ENCODE results near the gene MIER1.

Gene MIER1

GRCh38 chr1:66999640-67000400 lies 75.0 kb downstream of the MIER1 start:
- DNase-seq (ENCODE audit: low spot score) = no peak

DNA sequence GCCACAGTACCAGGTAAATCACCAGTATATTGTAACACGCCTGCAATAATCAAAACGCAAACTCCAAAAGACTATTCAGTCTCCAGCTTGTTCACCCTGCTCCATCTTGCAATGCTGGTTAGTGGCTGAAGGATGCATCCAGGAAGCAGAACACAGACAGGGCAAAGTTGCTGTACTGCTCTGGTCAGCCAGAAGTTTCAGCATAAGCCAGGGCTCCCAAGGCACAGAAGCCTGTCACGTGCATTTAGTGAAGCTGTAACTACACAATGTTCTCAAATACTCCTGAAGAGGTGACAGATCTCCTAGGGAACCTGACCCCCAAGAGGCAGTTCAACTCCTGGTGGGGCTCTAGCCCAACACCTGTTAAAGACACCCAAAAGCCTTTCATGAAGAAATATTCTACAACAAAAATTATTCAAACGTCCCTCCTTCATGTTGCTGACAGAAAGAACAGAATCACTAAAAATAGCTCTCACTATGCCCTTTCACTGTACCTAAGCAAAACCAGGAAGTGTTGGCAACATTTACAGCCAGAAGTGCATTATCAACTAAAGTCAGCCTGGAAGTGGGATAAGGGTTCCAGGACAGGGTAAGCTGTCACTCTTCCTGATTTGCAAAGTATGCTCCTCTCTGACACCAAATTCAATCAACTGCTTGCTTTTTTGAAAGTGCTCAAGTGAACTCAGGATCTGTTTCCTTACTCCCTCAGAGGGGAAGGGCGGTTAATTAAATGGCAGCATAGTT lies 77.1 kb downstream of the MIER1 start:
- no peak for DNase-seq (ENCODE audit: low spot score)

- DNase-seq (ENCODE audit: low spot score) = no peak
These were observed 79.4 kb downstream of the MIER1 start for GRCh38 chr1:67004176-67004575.

- no peak for DNase-seq (ENCODE audit: low spot score)
These were observed 80.3 kb downstream of the MIER1 start for GRCh38 chr1:67005068-67005467.

DNA sequence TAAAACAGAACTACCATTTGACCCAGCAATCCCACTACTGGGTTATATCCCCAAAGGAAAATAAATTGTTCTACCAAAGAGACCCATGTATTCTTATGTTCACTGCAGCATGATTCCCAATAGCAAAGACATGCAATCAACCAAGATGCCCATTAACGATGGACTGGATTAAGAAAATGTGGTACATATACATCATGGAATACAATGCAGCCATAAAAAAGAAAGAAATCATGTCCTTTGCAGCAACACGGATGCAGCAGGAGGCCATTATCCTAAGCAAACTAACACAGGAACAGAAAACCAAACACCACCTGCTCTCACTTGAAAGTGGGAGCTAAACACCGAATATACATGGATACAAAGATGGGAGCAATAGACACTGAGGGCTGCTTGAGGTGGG lies 85.0 kb downstream of the MIER1 start:
- no peak for DNase-seq (ENCODE audit: low spot score)

GRCh38 chr1:67013573-67013972 lies 88.8 kb downstream of the MIER1 start:
- no peak for DNase-seq (ENCODE audit: low spot score)

- no peak for DNase-seq (ENCODE audit: low spot score)
These were observed 93.8 kb downstream of the MIER1 start for GRCh38 chr1:67018574-67018973.

GRCh38 chr1:67019121-67019520 lies 94.3 kb downstream of the MIER1 start:
- DNase-seq (ENCODE audit: low spot score) = no peak

- peak; percentile 24 for DNase-seq (ENCODE audit: low spot score)
These were observed 94.9 kb downstream of the MIER1 start for GRCh38 chr1:67019600-67020136.

GRCh38 chr1:67020304-67020703 lies 95.5 kb downstream of the MIER1 start:
- DNase-seq (ENCODE audit: low spot score) = peak; percentile 21

- no peak for DNase-seq (ENCODE audit: low spot score)
These were observed 96.0 kb downstream of the MIER1 start for GRCh38 chr1:67020765-67021164.

GRCh38 chr1:67029472-67029871 lies 104.7 kb downstream of the MIER1 start:
- no peak for DNase-seq (ENCODE audit: low spot score)

DNA sequence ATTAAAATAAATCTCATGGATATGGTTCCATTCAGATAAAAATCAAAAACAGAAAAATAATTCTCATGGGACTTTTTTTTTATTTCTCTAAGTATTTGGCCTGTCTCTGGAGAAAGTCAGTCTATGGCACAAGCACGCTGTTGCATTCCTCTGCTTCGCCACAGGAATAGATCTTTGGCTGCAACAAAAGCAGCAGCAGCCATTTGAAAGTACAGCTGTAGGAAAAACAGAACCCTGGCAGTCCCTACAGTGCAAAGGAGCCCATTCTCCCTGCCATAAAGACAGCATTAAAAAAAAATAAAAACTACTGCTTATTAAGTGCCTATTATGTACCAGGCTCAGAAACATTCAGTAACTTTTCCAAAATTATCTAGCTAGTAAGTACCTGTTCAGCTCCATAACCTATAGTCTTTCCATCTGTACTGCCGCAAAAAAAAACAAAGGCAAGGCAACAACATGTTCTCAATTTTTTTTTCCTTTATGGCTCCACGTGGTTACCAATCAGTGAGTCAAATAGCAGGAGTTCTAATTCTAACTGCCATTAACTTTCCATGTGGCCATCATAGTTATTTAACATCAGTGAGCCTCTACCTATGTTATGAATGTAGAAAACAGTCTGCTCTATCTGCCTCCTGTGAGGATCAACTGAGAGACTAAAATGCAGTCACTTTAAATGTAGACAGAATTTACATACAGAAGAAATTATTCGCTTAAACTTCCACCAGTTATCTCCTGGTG lies 106.5 kb downstream of the MIER1 start:
- DNase-seq (ENCODE audit: low spot score) = peak; percentile 55

DNA sequence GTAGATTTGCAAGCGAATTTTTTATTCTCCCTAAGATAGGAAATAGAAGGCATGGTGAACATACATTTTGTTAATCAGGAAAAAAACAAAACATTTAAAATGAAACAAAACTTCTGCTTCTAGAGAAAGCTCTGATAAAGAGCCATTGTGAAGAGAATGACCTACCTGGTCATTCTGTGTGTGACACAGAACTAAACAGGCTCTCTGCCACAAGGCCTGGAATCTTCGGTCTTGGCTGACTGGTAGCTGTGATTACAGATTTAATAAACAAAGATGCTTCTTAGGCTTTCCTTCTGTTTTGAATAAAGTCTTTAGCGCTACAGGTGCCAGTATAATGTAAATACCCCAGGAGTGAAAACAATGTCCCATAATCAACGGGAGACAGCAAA lies 107.1 kb downstream of the MIER1 start:
- DNase-seq (ENCODE audit: low spot score) = no peak
